WTC11 (cell line): ENCODE data around the gene TBCCD1.
"Not testable (repeated sequence)": the region's sequence is repeated elsewhere in the genome, so short reads cannot be mapped to it uniquely, and the experiment has no call there.

Experiments
- EMX1 ChIP-seq: fragments of 250-450 bp; sonication (Bioruptor Pico); IDR thresholded peaks from 2 replicates; pipeline ENCODE4 v1.8.0; 2021; ENCODE audit warnings: mild to moderate bottlenecking
- KAT7 ChIP-seq: sonication (generic); formaldehyde crosslinking; IDR thresholded peaks from 2 replicates; pipeline ENCODE4 v1.8.1; 2023; ENCODE audit warnings: missing genetic modification reagents, mild to moderate bottlenecking, borderline replicate concordance
- NFYB ChIP-seq: sonication (generic); formaldehyde crosslinking; conservative IDR thresholded peaks from 2 replicates; pipeline ENCODE4 v1.8.0; 2022; ENCODE audit warnings: low read depth, missing genetic modification reagents
- TF ChIP-seq, protein P1 (sequence below): fragments of 200-600 bp; IDR thresholded peaks from 2 replicates; pipeline ENCODE4 v1.8.0; 2022; ENCODE audit warnings: antibody characterized with exemption
- TF ChIP-seq, protein P2 (sequence below): sonication (generic); formaldehyde crosslinking; IDR thresholded peaks from 2 replicates; pipeline ENCODE4 v1.8.0; 2023; ENCODE audit warnings: mild to moderate bottlenecking, missing genetic modification reagents

GRCh38 chr3:186531694-186532093, 35.4 kb downstream of the TBCCD1 start:
- TF ChIP-seq, protein P1, sequence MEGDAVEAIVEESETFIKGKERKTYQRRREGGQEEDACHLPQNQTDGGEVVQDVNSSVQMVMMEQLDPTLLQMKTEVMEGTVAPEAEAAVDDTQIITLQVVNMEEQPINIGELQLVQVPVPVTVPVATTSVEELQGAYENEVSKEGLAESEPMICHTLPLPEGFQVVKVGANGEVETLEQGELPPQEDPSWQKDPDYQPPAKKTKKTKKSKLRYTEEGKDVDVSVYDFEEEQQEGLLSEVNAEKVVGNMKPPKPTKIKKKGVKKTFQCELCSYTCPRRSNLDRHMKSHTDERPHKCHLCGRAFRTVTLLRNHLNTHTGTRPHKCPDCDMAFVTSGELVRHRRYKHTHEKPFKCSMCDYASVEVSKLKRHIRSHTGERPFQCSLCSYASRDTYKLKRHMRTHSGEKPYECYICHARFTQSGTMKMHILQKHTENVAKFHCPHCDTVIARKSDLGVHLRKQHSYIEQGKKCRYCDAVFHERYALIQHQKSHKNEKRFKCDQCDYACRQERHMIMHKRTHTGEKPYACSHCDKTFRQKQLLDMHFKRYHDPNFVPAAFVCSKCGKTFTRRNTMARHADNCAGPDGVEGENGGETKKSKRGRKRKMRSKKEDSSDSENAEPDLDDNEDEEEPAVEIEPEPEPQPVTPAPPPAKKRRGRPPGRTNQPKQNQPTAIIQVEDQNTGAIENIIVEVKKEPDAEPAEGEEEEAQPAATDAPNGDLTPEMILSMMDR, result not testable (repeated sequence)
- not testable (repeated sequence) for TF ChIP-seq EMX1 (CRISPR knock-in tag); NFYB (CRISPR knock-in tag); KAT7
- TF ChIP-seq, protein P2, sequence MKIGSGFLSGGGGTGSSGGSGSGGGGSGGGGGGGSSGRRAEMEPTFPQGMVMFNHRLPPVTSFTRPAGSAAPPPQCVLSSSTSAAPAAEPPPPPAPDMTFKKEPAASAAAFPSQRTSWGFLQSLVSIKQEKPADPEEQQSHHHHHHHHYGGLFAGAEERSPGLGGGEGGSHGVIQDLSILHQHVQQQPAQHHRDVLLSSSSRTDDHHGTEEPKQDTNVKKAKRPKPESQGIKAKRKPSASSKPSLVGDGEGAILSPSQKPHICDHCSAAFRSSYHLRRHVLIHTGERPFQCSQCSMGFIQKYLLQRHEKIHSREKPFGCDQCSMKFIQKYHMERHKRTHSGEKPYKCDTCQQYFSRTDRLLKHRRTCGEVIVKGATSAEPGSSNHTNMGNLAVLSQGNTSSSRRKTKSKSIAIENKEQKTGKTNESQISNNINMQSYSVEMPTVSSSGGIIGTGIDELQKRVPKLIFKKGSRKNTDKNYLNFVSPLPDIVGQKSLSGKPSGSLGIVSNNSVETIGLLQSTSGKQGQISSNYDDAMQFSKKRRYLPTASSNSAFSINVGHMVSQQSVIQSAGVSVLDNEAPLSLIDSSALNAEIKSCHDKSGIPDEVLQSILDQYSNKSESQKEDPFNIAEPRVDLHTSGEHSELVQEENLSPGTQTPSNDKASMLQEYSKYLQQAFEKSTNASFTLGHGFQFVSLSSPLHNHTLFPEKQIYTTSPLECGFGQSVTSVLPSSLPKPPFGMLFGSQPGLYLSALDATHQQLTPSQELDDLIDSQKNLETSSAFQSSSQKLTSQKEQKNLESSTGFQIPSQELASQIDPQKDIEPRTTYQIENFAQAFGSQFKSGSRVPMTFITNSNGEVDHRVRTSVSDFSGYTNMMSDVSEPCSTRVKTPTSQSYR, result not testable (repeated sequence)
